Breast epithelium (tissue), 4 donors: ENCODE measurements around the gene GPR158. TPM values are rescaled to one million over a fixed set of nuclear protein-coding genes. Genes with fewer than 3 reads are reported as not detected.

Experiments used
- DNase-seq, 2 donors: peaks; one replicate each; pipeline ENCODE4 v3.0.0-alpha.2; 2019; ENCODE audit warnings: low spot score in 2 of 2
- H3K27ac ChIP-seq, 2 donors: fragments of 200-600 bp; sonication (generic) in 1 of 2; one replicate each; pipeline ENCODE4 v1.5.1; 2016 to 2019; ENCODE audit warnings: mild to moderate bottlenecking in 1 of 2
- H3K27me3 ChIP-seq, 2 donors: fragments of 200-600 bp; sonication (generic) in 1 of 2; one replicate each; pipeline versions ENCODE4 v1.5.1 to v1.6.0; 2017 to 2019; ENCODE audit warnings: control low read depth in 1 of 2, mild to moderate bottlenecking in 1 of 2
- H3K36me3 ChIP-seq: fragments of 200-600 bp; one replicate; pipeline ENCODE4 v1.5.1; 2019
- H3K4me1 ChIP-seq, 2 donors: fragments of 200-600 bp; sonication (generic); one replicate each; pipeline ENCODE4 v1.5.1; 2016 to 2019; ENCODE audit warnings: control low read depth in 1 of 2
- H3K4me3 ChIP-seq, 3 donors: fragments of 200-600 bp; sonication (generic); 1 replicate in 2 of 3; 2 replicates in 1 of 3; pipeline ENCODE4 v1.5.1; 2016 to 2019; ENCODE audit warnings: mild to moderate bottlenecking in 3 of 3, moderate library complexity in 2 of 3
- H3K9me3 ChIP-seq, 2 donors: fragments of 200-600 bp; sonication (generic) in 1 of 2; one replicate each; pipeline ENCODE4 v1.5.1; 2016 to 2019; ENCODE audit warnings: control low read depth in 1 of 2
- CTCF ChIP-seq, 3 donors: fragments of 450-650 bp; IDR thresholded peaks; one replicate each; pipeline ENCODE4 v1.5.1; 2016 to 2017; ENCODE audit warnings: antibody characterized with exemption in 3 of 3, mild to moderate bottlenecking in 3 of 3, moderate library complexity in 3 of 3
- POLR2A ChIP-seq: fragments of 450-650 bp; IDR thresholded peaks from one replicate; pipeline ENCODE4 v1.6.1; 2016; ENCODE audit warnings: antibody characterized with exemption, mild to moderate bottlenecking, moderate library complexity
- POLR2AphosphoS5 ChIP-seq, 3 donors: sonication (generic); formaldehyde crosslinking; IDR thresholded peaks; one replicate each; pipeline ENCODE4 v1.6.1; 2017; ENCODE audit warnings: antibody characterized with exemption in 3 of 3
- intact Hi-C: fragments of 100-400 bp; cut with DNase I; formaldehyde crosslinking; loops from one replicate; pipeline ENCODE4 v1.15.1; 2023; ENCODE audit warnings: low total_unique reads
- total RNA-seq, 3 donors: library from RNA; depleted of rRNA; stranded (reverse); fragments of >200 nt; gene quantifications; one replicate each; pipeline ENCODE4 v1.1.0, GENCODE V29; 2016

GPR158 gene
- total RNA-seq, 3 donors from 2014 or later = 0.16 to 0.29 TPM; not detected in 1

DNA sequence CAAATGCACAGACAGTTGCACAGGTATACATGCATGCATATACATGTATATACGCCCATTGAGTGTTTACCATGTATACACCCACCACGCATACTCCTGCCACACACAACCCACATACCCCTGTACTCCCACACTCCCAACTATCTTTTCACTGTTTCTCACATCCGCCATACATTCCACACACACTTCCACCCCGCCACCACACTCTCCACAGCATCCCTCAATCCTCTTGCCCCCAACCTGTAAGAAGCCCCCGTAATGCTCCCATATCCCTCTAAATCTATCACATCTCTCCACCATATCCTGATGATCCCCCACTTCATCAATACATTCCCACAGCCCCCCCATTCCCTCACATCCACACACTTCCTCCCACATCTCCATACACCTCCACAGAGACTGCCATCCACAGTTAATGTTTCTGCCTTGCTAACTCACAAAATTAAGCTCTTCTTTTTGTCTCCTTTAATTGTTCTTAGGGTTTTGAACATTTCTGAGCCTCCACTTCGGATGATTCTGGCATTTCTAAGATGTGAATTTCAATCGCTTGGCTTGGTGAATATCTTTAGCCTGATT, 47.4 kb downstream of the GPR158 start:
- H3K27ac ChIP-seq = no peak overlapping the region
- H3K27me3 ChIP-seq = no peaks in the 10 kb centered on the region
- intact Hi-C loops = loop anchor here (10.0 kb wide), 1 partner anchor 787 kb away; no protein-coding TSS in a partner anchor
- H3K4me1 ChIP-seq = no peaks in the 10 kb centered on the region
- no peak for DNase-seq
- no peaks in the 10 kb centered on the region for H3K36me3 ChIP-seq
- H3K9me3 ChIP-seq = no peaks in the 10 kb centered on the region
- no peak overlapping the region for H3K4me3 ChIP-seq
- no peak for TF ChIP-seq POLR2AphosphoS5 (IDR thresholded peaks at IDR 0.05)
- TF ChIP-seq POLR2A = no peak
- TF ChIP-seq CTCF (IDR thresholded peaks at IDR 0.05) = no peak

DNA sequence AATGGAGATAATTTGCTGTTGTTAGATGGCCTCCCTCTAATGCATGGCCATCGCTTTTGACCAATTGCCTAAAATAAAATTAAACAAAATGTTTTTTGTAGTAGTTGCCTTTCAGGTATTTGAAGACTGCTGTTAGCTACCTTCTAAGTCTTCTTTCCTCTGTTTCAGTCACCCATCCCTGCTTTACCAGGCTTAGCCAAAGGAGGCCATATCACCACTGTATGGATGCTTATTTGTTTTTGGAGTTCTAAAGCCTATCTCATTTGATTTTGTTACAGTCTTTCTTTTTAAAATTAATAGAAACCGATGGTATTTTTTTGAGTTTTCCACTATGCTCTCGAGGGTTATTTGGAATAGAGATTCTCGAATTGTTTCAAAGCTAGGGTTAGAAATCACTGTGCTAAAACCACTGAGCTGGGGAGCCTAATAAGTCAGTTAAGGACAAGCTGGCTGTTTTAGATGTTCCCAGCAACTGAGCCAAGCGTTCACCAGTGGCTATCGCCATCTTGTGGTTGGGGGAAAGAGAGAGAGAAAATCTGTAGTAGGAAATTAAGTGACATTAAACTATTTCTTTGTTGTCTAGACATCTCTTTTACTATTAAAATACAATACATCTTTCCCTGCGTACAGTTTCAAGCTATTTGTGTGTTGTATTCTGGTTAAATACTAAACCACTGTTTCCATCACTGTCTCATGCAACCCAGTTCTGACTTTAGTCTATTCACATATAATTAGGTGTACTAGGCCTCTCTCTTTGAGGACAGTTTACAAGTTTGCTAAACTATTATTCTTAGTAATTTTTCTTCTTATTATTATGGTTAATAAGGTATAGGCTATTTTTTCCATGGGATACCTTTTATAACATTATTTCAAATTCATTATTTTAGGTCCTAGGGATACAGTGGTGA, 52.2 kb downstream of the GPR158 start:
- Histone ChIP-seq H3K27ac (no peak overlapping the region), H3K9me3 (no peaks in the 10 kb centered on the region), H3K4me1 (no peaks in the 10 kb centered on the region), H3K4me3 (no peak overlapping the region), H3K36me3 (no peaks in the 10 kb centered on the region), H3K27me3 (no peaks in the 10 kb centered on the region)
- no peak for DNase-seq
- TF ChIP-seq POLR2A (no peak), CTCF (IDR thresholded peaks at IDR 0.05) (peak in 1 of 3 donors; percentile 25), POLR2AphosphoS5 (IDR thresholded peaks at IDR 0.05) (no peak)
- intact Hi-C loops = loop anchor here (10.0 kb wide), 1 partner anchor 792 kb away; no protein-coding TSS in a partner anchor

GRCh38 chr10:25231751-25232150, 57.0 kb downstream of the GPR158 start:
- no peaks in the 10 kb centered on the region for H3K4me1 ChIP-seq
- no peaks in the 10 kb centered on the region for H3K27me3 ChIP-seq
- H3K4me3 ChIP-seq = no peak overlapping the region
- no peaks in the 10 kb centered on the region for H3K36me3 ChIP-seq
- TF ChIP-seq CTCF (IDR thresholded peaks at IDR 0.05) = no peak
- no peak for TF ChIP-seq POLR2A
- intact Hi-C loops = no loop called here
- no peaks in the 10 kb centered on the region for H3K9me3 ChIP-seq
- no peak for DNase-seq
- H3K27ac ChIP-seq = no peak overlapping the region

- TF ChIP-seq CTCF (IDR thresholded peaks at IDR 0.05) (no peak), POLR2A (no peak), POLR2AphosphoS5 (IDR thresholded peaks at IDR 0.05) (no peak)
- no peaks in the 10 kb centered on the region for H3K27me3 ChIP-seq
- intact Hi-C loops = no loop called here
These were observed 57.4 kb downstream of the GPR158 start for GRCh38 chr10:25232204-25232603.

DNA sequence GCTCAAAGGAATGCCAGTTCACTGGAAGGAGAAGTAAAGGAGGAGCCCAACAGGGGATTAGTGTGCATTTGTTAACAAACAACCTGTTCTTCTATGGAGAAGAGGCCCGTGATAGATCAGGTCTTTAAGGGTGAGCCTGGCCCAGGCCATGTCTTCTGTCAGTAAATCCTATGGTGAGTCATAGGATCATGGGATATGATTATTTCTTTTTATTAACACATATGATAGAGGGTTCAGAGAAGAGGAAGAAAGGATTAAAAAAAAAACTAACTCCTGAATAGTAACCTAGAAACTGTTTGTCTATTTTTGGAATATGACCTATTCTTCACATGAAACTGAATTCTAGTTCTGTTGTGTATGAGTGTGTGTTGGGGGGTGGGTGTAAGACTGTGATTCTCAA, 70.4 kb downstream of the GPR158 start:
- Histone ChIP-seq H3K9me3 (no peaks in the 10 kb centered on the region), H3K27ac (no peak overlapping the region), H3K27me3 (no peaks in the 10 kb centered on the region), H3K4me3 (no peak overlapping the region), H3K4me1 (no peaks in the 10 kb centered on the region), H3K36me3 (no peaks in the 10 kb centered on the region)
- DNase-seq = no peak
- intact Hi-C loops = no loop called here
- TF ChIP-seq POLR2A (no peak), CTCF (IDR thresholded peaks at IDR 0.05) (no peak), POLR2AphosphoS5 (IDR thresholded peaks at IDR 0.05) (no peak)

More at GRCh38 chr10:25232204-25232603, 57.4 kb downstream of the GPR158 start:
- no peak overlapping the region for H3K4me3 ChIP-seq
- H3K36me3 ChIP-seq = no peaks in the 10 kb centered on the region
- no peak overlapping the region for H3K27ac ChIP-seq
- DNase-seq = no peak
- no peaks in the 10 kb centered on the region for H3K9me3 ChIP-seq
- H3K4me1 ChIP-seq = no peaks in the 10 kb centered on the region
